Activated CD4-positive, alpha-beta memory T cell treated with anti-CD3 and anti-CD28 coated beads, Interleukin-2, amount 10 ng/mL, durations not matched to agents 7 days and 5 days (primary cell): ENCODE data around the gene PRMT2. TPM values are rescaled to one million over a fixed set of nuclear protein-coding genes. Genes with fewer than 3 reads are reported as not detected.
"Not testable (repeated sequence)": the region's sequence is repeated elsewhere in the genome, so short reads cannot be mapped to it uniquely, and the experiment has no call there.

ENCODE experiments used
- CTCF ChIA-PET: fragments of 350-600 bp; sonication (Branson Sonifier 250); formaldehyde crosslinking; loops from one replicate; lab custom pipeline; 2021; ENCODE audit warnings: antibody characterized with exemption, inconsistent platforms; lab: Charles Lee
- POLR2A ChIA-PET: fragments of 350-600 bp; sonication (Branson Sonifier 250); formaldehyde crosslinking; loops from one replicate; lab custom pipeline; 2021; ENCODE audit warnings: antibody characterized with exemption; lab: Charles Lee
- DNase-seq: peaks from one replicate; pipeline ENCODE4 v3.0.0-alpha.2; 2020
- H3K27ac Mint-ChIP-seq: one replicate; pipeline ENCODE4 v1.8.0; 2021; ENCODE audit warnings: mild to moderate bottlenecking, mixed read lengths
- H3K27me3 Mint-ChIP-seq: one replicate; pipeline ENCODE4 v1.8.0; 2021; ENCODE audit warnings: mixed read lengths
- H3K36me3 Mint-ChIP-seq: one replicate; pipeline ENCODE4 v1.8.0; 2021; ENCODE audit warnings: low read depth, mixed read lengths
- H3K4me1 Mint-ChIP-seq: one replicate; pipeline ENCODE4 v1.8.0; 2021; ENCODE audit warnings: mixed read lengths
- H3K4me3 Mint-ChIP-seq: one replicate; pipeline ENCODE4 v1.8.0; 2021; ENCODE audit warnings: mild to moderate bottlenecking, mixed read lengths
- H3K9me3 Mint-ChIP-seq: one replicate; pipeline ENCODE4 v1.8.0; 2021; ENCODE audit warnings: mixed read lengths
- total RNA-seq, 2 experiments: library from RNA; stranded (reverse); gene quantifications; one replicate each; pipeline ENCODE4 v1.2.3, GENCODE V29; 2021

PRMT2 gene
- total RNA-seq, 2 experiments from 2014 or later = 97.3 to 102 TPM

DNA sequence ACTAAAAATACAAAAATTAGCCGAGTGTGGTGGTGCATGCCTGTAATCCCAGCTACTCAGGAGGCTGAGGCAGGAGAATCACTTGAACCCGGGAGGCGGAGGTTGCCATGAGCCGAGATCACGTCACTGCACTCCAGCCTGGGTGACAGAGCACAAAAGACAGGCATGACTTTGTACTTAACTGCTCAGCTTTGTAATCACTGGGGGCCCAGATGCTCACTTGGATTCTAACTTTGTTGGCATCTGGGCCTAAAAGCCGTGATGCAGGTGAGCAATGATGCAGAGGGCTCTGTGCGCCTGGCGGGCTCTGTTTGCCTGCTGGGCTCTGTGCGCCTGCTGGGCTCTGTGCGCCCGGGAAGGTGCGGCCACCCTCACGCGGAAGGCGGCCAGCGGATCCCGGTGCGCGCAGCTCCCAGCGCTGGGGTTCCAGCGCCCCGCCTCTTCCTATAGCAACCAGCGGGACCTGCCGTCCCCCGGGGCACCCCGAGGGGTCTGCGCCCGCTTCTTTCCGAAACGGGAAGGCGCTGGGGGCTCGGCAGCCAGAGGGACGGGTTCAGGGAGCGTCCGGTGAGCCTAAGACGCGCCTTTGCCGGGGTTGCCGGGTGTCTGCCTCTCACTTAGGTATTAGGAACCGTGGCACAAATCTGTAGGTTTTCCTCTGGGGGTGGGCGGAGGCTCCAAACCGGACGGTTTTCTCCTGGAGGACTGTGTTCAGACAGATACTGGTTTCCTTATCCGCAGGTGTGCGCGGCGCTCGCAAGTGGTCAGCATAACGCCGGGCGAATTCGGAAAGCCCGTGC, 31.7 kb downstream of the PRMT2 start:
- Mint-ChIP-seq H3K36me3 (peaks cover 8% of the 10 kb centered on the region), H3K27ac (no peak overlapping the region), H3K4me1 (peaks cover 11% of the 10 kb centered on the region), H3K9me3 (no peaks in the 10 kb centered on the region), H3K27me3 (peaks cover 32% of the 10 kb centered on the region), H3K4me3 (peak overlapping the region; percentile 72)
- POLR2A ChIA-PET = interaction anchor here (1.2 to 2.0 kb wide), 2 partner anchors 31 to 166 kb away, joined by 3 to 11 read pairs; partner anchors contain the start of gene PRMT2
- no peak for DNase-seq
- CTCF ChIA-PET = interaction anchor here (1.3 to 1.4 kb wide), 2 partner anchors 10 to 95 kb away, joined by 3 to 4 read pairs; no protein-coding TSS in a partner anchor

DNA sequence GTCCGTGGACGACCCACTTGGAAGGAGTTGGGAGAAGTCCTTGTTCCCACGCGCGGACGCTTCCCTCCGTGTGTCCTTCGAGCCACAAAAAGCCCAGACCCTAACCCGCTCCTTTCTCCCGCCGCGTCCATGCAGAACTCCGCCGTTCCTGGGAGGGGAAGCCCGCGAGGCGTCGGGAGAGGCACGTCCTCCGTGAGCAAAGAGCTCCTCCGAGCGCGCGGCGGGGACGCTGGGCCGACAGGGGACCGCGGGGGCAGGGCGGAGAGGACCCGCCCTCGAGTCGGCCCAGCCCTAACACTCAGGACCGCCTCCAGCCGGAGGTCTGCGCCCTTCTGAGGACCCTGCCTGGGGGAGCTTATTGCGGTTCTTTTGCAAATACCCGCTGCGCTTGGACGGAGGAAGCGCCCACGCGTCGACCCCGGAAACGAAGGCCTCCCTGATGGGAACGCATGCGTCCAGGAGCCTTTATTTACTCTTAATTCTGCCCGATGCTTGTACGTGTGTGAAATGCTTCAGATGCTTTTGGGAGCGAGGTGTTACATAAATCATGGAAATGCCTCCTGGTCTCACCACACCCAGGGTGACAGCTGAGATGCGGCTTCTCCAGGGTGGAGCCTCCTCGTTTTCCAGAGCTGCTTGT, 32.4 kb downstream of the PRMT2 start:
- Mint-ChIP-seq H3K27ac (no peak overlapping the region), H3K4me3 (peak overlapping the region; percentile 72), H3K4me1 (peaks cover 11% of the 10 kb centered on the region), H3K9me3 (no peaks in the 10 kb centered on the region), H3K36me3 (peaks cover 8% of the 10 kb centered on the region), H3K27me3 (peaks cover 32% of the 10 kb centered on the region)
- POLR2A ChIA-PET = interaction anchor here (1.0 to 1.2 kb wide), 2 partner anchors 11 to 167 kb away, joined by 3 read pairs; no protein-coding TSS in a partner anchor
- CTCF ChIA-PET = interaction anchor here (1.4 kb wide), 1 partner anchor 96 kb away, joined by 3 read pairs; no protein-coding TSS in a partner anchor
- no peak for DNase-seq

DNA sequence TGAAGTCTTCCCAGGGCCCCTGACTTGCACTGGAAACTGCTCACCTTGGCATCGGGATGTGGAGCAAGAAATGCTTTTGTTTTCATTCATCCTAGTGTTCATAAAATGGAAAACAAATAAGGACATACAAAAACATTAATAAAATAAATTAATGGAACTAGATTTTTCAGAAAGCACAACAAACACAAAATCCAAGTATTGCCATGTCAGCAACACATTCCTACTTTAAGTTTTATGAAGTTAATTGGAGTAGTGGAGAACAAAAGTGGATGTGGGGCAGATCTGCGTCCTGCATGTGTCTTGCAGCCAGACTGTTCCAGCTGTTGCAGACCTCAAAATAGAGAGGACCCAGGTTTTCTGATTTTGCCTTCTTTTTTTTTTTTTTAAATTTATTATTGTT, 32.9 kb downstream of the PRMT2 start:
- no peak overlapping the region for H3K27ac Mint-ChIP-seq
- ChIA-PET POLR2A (interaction anchor here (1.0 to 1.2 kb wide), 2 partner anchors 10 to 167 kb away, joined by 3 read pairs; no protein-coding TSS in a partner anchor), CTCF (interaction anchor here (1.4 kb wide), 1 partner anchor 96 kb away, joined by 3 read pairs; no protein-coding TSS in a partner anchor)

DNA sequence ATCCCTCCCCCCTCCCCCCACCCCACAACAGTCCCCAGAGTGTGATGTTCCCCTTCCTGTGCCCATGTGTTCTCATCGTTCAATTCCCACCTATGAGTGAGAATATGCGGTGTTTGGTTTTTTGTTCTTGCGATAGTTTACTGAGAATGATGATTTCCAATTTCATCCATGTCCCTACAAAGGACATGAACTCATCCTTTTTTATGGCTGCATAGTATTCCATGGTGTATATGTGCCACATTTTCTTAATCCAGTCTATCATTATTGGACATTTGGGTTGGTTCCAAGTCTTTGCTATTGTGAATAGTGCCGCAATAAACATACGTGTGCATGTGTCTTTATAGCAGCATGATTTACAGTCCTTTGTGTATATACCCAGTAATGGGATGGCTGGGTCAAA, 33.4 kb downstream of the PRMT2 start:
- H3K4me1 Mint-ChIP-seq = peaks cover 11% of the 10 kb centered on the region
- DNase-seq, H3K27ac Mint-ChIP-seq, H3K9me3 Mint-ChIP-seq, POLR2A ChIA-PET, CTCF ChIA-PET, H3K4me3 Mint-ChIP-seq, H3K36me3 Mint-ChIP-seq: not testable (repeated sequence)
- H3K27me3 Mint-ChIP-seq = peaks cover 35% of the 10 kb centered on the region

More for the DNA sequence above, 32.9 kb downstream of the PRMT2 start:
- H3K36me3 Mint-ChIP-seq = peaks cover 6% of the 10 kb centered on the region
- H3K9me3 Mint-ChIP-seq = no peaks in the 10 kb centered on the region
- peak overlapping the region; percentile 61 for H3K4me3 Mint-ChIP-seq
- H3K27me3 Mint-ChIP-seq = peaks cover 35% of the 10 kb centered on the region
- no peak for DNase-seq
- peaks cover 11% of the 10 kb centered on the region for H3K4me1 Mint-ChIP-seq

DNA sequence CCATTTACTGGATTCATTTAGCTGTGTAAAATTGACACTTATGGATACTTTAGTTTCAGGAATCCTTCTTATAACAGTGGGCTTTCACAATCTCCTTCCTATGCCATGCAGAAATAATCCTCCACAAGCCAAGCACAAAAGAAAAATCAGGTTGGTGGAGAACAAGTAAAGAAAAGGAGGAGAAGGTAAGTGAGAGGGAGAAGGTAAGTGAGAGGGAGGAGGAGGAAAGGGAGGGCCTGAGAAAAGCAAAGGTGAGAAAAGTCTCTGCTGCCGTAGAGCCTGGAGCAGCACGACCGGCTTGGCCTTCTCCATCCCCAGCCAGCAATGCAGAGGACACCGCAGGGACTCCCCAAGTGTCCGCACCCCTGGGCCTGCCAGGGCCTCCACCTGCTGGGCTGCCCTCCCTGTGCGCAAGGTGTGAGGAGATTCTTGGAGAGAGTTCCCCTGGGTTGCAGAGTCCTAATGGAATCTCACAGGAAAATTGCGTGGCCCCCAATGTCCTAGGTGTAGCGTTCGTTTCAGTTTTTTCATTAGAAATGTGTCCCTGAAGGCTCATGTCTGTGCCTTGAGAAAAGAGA, 39.0 kb downstream of the PRMT2 start:
- ChIA-PET CTCF (interaction anchor here (1.2 kb wide), 1 partner anchor 14 kb away, joined by 3 read pairs; no protein-coding TSS in a partner anchor), POLR2A (no interaction called here)
- Mint-ChIP-seq H3K36me3 (no peaks in the 10 kb centered on the region), H3K27ac (no peak overlapping the region), H3K4me1 (peaks cover 1% of the 10 kb centered on the region), H3K4me3 (no peak overlapping the region), H3K9me3 (no peaks in the 10 kb centered on the region), H3K27me3 (peaks cover 34% of the 10 kb centered on the region)
- no peak for DNase-seq

DNA sequence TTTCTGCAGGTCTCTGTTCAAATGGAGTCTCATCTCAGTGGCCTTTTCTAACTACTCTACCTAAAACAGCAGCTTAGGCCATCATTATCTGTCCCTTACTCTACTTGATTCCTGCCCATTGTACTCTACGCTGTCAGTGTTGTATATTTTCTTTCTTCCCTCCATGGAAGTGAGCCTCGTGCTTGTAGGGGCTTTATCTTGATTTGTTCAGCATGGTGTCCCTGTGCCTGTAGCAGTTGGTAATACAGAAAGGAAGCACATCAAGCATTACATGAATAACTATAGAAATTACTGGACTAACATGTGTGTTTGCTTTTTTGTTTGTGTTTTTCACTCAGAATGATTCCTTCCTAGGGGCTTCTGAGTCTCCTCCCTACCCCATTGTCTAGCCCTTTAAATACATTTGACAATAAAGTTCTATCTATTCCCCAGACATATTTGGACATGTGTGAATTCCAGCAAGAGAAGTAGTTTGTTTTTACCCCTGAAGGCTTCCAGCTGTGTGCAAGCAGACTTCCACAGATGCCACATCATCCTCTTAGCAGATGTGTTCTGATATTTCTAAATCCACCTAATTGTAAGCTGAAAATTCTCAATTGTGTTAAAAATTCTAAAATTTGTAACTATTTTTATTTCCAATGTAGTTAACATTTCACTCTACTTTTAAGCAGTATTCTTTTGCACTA, 40.3 kb downstream of the PRMT2 start:
- no peak for DNase-seq
- ChIA-PET CTCF (interaction anchor here (0.7 kb wide), 1 partner anchor 604 kb away, joined by 4 read pairs; no protein-coding TSS in a partner anchor), POLR2A (no interaction called here)
- peaks cover 1% of the 10 kb centered on the region for H3K4me1 Mint-ChIP-seq
- H3K9me3 Mint-ChIP-seq = no peaks in the 10 kb centered on the region
- peaks cover 31% of the 10 kb centered on the region for H3K27me3 Mint-ChIP-seq
- no peaks in the 10 kb centered on the region for H3K36me3 Mint-ChIP-seq
- no peak overlapping the region for H3K27ac Mint-ChIP-seq
- H3K4me3 Mint-ChIP-seq = no peak overlapping the region

DNA sequence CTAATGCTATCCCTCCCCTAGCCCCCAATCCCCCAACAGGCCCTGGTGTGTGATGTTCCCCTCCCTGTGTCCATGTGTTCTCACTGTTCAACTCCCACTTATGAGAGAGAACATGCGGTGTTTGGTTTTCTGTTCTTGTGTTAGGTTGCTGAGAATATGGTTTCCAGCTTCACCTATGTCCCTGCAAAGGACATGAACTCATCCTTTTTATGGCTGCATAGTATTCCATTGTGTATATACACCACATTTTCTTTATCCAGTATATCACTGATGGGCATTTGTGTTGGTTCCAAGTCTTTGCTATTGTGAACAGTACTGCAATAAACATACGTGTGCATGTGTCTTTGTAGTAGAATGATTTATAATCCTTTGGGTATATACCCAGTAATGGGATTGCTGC, 41.1 kb downstream of the PRMT2 start:
- H3K4me3 Mint-ChIP-seq, H3K4me1 Mint-ChIP-seq, H3K27ac Mint-ChIP-seq, H3K9me3 Mint-ChIP-seq, CTCF ChIA-PET, POLR2A ChIA-PET, H3K36me3 Mint-ChIP-seq, DNase-seq: not testable (repeated sequence)
- H3K27me3 Mint-ChIP-seq = peaks cover 29% of the 10 kb centered on the region

DNA sequence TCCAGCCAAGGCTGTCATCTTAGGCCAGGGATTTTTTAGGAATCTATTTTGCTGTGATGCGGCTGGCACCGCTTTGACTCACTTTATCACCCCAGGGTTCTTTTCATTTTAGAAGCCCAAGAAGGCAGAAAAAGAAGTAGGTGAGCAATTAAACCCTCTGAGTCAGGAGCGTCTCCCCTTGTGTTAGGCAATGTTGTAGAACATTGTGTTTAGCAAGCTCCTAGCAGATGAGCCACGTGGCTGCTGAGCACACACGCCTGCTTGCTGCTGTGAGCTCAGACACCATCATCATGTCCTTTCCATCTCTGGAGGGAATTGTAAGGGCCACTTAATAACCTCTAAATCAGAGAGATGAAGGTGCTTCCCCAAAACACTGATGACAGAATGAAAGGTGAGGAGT, 46.1 kb downstream of the PRMT2 start:
- DNase-seq, CTCF ChIA-PET, H3K4me3 Mint-ChIP-seq, H3K36me3 Mint-ChIP-seq, POLR2A ChIA-PET, H3K9me3 Mint-ChIP-seq, H3K4me1 Mint-ChIP-seq, H3K27ac Mint-ChIP-seq: not testable (repeated sequence)
- peaks cover 23% of the 10 kb centered on the region for H3K27me3 Mint-ChIP-seq

DNA sequence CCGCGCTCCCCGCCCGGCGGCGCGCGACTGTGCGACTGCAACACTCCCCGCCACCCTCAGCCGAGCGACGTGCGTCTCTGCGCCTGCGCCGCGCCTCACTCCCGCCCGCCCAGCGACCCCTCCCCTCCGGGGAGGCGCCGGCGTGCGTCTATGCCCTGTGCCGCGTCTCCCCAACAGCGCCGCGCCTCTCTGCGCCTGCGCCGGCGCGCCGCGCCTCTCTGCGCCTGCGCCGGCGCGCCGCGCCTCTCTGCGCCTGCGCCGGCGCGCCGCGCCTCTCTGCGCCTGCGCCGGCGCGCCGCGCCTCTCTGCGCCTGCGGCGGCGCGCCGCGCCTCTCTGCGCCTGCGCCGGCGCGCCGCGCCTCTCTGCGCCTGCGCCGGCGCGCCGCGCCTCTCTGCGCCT, 63.2 kb downstream of the PRMT2 start:
- POLR2A ChIA-PET = not testable (repeated sequence)

DNA sequence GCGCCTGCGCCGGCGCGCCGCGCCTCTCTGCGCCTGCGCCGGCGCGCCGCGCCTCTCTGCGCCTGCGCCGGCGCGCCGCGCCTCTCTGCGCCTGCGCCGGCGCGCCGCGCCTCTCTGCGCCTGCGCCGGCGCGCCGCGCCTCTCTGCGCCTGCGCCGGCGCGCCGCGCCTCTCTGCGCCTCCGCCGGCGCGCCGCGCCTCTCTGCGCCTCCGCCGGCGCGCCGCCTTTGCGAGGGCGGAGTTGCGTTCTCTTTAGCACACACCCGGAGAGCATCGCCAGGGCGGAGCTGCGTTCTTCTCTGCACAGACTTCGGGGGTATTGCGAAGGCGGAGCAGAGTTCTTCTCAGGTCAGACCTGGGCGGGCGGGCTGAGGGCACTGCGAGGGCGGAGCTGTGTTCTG, 63.6 kb downstream of the PRMT2 start:
- DNase-seq, H3K27ac Mint-ChIP-seq, H3K36me3 Mint-ChIP-seq, H3K9me3 Mint-ChIP-seq, H3K4me1 Mint-ChIP-seq, POLR2A ChIA-PET, H3K27me3 Mint-ChIP-seq, CTCF ChIA-PET, H3K4me3 Mint-ChIP-seq: not testable (repeated sequence)

More for the DNA sequence above, 63.2 kb downstream of the PRMT2 start:
- H3K36me3 Mint-ChIP-seq, H3K4me1 Mint-ChIP-seq, H3K4me3 Mint-ChIP-seq, CTCF ChIA-PET, H3K27ac Mint-ChIP-seq, H3K9me3 Mint-ChIP-seq, H3K27me3 Mint-ChIP-seq, DNase-seq: not testable (repeated sequence)
